Measurements from ENCODE around the gene CASQ2.

Gene CASQ2

DNA sequence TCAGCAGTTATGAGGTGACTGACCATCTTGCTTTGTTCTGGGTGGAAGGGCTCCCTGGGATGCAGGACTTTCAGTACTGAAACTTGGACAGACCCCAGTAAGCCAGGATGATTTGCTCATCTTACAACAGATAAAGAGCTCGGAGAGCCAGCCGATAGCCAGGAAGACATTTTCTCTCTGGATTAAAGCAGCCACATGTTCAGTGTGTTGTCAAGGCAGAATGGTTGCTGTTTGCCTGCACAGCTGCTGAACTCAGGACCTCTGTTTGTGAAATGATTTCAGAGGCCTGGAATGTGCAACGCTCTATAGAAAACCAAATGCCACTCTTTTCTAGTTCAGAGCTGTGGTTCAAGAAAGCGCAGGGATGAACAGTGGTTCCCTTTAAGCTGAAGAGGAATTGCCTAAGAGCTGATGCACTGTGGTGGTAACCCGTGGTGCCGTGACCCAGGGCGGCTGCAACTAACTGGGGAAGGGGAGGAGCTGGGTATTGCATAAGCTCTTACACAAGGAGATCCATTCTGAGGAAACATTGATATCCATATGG lies 40.7 kb downstream of the CASQ2 start:
- no peak for DNase-seq (ENCODE audit: low spot score)

DNA sequence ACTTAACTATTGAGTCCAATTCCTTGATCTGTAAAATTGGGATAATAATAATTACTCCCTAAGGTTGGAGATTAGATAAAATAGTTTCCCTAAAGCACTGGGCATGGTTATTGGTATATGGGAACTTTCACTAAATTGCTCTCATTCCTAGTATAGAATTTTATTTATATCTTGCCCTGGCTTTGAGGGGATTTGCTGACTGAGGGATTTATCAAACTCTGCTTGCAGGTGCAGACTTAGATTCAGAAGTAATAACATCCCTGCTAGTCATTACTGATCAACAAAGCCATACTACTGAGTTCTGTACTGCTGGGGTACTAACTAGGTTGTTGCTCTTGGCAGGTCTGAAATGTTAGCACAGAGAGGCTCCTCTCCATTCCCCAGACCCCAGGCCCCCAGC lies 41.9 kb downstream of the CASQ2 start:
- DNase-seq (ENCODE audit: low spot score), result no peak

DNA sequence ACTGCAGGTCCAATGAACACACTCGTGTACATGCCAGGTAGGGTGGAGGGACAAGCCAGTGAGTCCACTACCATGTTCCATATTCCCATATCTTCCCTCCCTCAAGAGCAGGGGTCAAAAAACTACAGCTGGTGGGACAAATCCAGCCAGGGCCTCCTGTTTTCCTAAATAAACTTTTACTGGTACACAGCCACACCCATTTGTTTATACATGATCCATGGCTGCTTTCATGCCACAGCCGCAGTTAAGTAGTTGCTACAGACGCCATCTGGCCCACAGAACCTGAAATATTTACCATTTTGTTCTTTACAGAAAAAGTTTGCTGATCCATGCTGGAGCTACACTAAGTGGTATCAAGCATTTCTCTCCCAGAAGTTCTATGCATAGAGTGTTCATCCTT lies 42.4 kb downstream of the CASQ2 start:
- no peak for DNase-seq (ENCODE audit: low spot score)

DNA sequence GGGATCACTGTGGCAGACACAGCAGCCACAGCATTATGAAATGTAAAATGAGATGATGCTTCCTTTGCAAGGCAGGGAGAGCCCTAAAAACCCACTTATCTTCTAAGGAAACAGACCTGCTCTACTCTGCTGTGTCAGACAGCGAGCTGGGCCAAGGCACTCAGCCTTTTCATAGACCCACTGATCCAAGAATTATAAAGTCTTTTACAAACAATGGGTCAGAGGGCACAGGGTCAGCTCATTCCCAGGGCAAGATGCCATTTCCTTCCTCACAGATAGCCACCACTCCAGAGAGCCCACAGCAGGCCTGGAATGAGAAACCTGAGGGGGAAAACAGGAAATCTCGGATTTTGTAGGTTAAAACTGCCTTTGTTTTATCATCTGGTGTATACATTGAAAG lies 42.9 kb downstream of the CASQ2 start:
- no peak for DNase-seq (ENCODE audit: low spot score)

DNA sequence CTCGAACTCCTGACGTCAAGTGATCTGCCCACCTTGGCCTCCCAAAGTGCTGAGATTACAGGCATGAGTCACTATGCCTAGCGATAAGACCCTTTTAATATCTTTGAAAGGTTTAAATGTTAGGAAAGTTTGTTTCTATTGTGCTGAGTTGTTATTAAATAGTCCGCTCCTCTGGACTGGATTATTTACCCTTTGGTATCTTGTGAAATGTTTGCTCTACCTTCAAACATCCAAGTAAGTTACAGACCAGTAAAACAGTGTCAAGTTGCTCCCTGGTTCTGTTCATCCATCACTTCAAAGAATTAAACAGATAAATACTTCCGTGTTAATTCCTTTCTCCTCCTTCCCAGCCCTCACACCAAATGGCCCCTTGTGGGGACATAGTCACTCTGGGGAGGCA lies 44.8 kb downstream of the CASQ2 start:
- no peak for DNase-seq (ENCODE audit: low spot score)

DNA sequence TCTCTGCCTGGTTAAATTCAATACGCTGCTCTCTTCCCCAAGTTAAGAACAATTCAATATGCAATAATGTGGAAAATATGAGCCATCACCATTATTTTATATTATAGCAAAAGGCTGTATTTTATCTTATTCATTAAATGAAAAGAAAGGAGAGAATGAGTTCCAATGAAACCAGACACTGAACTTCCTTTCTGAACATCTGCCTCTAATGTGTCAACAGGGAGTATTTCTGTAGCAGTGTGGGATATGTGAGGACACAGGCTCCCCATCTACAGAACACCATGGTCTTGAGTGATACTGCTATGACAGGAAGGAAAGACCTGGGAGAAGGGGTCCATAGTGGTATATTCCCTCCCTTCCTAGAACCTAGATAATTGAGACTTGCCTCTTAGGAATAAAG lies 46.3 kb downstream of the CASQ2 start:
- DNase-seq (ENCODE audit: low spot score), result no peak

DNA sequence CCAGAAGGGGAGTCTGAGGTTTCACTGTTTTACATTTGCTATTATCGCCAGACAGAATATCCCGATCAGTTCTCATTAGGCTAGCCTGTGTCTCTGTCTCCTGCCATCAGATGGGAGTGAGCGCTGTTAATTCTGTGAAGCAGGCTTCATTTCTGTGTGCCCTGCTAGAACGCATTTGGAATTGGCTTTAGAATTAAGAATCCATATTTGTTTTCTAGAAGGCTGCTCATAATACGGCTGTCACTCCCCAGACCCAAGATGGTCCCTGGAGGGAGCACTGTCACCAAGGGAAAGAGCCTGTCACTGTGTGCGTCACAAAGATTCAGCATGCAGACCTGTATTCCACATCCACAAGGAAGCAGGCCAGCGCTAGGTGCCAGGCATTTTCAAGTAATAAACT lies 49.2 kb downstream of the CASQ2 start:
- no peak for DNase-seq (ENCODE audit: low spot score)

DNA sequence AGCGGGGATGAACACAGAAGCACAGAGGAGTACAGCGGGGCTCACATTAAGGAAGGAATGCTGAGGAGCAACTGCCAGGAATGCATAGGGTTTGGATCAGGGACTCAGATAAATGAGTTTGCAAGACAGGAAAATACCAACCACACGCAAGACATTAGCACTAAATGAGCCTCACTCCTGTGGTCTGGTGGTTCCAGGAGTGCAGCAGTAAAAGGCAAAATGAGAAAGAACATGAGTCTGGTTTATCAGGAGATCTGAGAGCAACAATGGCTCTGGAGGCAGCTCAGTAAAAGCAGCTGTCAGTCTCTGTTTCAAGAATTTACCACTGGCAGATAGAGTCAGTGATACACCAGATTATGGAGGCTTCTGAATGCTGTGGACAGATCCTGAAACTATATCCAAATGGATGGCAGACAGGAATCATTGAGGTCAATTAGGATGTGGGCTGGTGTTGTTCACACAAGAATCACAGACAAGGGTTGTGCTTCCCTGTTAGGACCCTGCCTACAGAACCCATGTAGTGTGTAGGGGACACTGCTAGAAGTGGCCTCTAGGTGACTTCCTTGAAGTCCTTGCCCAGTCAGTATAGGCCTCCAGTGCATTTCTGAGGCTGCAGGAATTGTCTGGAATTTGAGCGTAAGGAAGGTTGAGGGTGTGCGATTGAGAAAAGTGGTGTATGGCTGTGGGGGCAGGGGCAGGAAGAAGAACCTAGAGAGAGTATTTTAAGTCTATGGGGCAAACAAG lies 50.3 kb downstream of the CASQ2 start:
- no peak for DNase-seq (ENCODE audit: low spot score)

DNA sequence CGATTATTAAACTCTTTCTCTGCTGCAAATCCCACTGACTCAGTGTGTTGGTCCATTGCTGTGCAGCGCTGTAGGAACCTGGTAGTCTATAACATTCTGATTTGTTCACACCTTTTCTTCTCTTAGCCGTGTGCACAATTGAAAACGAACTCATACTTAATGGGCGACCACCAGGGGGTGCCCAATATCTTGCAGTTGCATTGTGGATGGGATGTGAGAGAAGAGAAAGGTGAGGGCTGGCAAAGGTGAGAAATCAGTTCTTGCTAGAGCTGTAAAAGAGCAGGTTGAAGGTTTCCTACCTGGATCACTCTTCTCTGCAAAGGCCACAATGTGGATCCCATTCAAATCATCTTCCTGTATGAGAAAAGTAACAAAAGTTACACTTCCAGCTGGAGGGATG lies 51.0 kb downstream of the CASQ2 start:
- no peak for DNase-seq (ENCODE audit: low spot score)

DNA sequence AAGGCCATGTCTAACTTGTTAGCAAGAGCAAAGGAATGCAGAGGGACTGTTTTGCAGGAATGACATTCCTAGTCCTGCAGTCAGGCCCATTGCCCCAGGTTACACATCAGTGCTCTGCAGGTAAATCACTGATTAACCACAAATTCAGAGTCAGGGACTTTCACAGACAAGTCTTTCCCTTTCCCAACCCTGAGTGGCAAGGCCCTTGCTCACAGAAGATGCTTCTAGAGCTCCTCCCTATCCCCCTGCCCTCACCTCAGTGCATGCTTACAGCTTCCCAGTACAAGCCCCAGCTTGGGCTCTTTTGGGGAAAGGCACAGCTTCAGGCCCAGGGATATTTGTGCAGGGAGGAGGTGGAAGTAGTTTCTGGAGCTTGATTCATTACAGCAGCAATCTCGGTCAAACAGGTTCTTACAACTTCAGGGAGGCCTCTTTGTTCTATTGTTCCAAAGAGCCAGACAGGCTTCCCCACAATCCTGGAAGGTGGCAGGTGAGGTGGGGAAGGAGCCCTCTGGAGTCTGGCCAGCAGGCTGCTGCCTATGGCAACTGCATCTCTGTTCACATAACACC lies 53.9 kb downstream of the CASQ2 start:
- DNase-seq (ENCODE audit: low spot score), result no peak

DNA sequence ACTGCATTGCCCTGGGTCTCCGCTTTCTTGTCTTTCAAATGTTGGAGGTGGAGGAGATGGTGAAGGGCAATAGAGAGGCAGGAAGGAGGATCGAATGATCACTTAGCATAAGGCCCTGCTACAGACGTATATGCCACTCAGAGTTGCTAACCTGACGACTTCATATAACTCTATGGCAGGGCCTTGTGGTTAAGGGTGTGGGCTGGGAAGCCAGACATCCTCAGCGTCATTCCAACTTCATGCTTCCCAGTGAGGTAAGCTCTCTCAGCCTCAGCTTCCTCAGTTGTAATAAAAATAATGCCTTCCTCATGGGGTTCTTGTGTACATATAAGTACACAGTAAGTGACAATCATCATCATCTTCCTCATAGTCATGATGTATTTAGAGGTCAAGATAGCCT lies 54.6 kb downstream of the CASQ2 start:
- no peak for DNase-seq (ENCODE audit: low spot score)

DNA sequence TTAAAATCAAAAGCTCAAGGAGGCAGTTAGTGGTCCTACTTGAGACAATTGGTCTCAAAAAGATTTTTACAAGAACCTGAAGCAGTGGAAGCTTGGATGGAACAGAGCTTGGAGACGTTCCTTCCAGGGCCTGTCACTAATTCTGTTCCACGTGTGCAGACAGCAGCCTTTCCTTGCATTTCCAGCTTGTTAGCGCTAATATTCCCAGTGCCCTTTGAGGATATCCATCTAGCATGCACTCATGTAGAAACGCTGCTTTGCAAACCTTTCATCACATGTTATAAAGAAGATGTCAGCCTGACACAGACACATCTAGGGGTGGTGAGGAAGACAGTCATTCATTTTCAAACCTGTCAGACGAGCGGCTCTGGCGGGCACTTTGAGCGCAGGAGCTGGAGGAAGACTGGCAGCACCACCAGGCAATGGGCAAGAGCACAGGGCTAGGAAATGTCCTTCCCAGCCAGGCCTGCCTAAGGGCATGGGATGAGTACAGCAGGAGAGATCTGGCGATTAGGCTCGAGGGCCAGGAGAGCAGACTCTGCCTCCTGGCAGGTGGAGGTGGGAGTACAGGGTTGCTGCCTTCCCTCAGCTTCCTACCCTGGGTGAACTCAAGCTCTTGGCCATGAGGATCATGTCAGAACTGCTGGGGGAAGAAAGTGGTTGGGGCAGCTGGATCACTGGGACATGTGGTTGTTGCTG lies 55.5 kb downstream of the CASQ2 start:
- DNase-seq (ENCODE audit: low spot score), result no peak

DNA sequence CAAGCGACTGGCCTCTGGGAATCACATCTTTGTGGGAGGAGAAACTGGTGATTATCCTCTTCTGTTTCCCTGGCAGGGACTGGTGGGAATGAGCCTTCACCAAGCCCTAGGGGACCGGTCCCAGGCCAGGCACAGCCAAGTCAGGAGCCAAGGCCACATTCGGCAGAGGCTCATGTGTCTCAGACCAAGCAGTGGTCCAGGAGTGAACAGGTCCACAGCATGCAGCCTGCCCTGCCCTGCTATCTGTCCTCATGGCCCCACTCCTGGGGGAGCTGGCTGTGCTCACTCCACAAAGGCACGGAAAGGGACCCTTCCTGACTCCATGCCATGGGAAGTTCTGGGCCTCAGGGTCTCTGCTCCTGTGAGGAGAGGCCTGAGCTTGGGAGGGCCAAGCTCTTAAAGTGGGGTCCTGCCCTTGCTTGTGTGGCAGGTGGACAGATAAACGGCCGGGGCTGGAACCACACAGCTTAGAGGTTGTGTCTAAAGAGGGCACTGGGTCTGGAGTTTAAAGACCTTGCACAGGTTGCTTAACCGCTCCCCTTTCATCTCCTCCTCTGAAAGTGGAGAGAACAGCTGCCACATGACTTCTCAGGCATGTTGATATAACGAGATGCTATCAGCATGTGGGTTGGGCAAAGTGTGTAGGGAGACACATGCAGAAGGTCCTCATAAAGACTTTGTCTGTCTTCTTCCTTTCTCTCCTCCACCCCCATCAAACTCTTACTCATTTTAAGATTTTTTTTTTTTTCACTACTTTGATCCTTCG lies 57.5 kb downstream of the CASQ2 start:
- no peak for DNase-seq (ENCODE audit: low spot score)

DNA sequence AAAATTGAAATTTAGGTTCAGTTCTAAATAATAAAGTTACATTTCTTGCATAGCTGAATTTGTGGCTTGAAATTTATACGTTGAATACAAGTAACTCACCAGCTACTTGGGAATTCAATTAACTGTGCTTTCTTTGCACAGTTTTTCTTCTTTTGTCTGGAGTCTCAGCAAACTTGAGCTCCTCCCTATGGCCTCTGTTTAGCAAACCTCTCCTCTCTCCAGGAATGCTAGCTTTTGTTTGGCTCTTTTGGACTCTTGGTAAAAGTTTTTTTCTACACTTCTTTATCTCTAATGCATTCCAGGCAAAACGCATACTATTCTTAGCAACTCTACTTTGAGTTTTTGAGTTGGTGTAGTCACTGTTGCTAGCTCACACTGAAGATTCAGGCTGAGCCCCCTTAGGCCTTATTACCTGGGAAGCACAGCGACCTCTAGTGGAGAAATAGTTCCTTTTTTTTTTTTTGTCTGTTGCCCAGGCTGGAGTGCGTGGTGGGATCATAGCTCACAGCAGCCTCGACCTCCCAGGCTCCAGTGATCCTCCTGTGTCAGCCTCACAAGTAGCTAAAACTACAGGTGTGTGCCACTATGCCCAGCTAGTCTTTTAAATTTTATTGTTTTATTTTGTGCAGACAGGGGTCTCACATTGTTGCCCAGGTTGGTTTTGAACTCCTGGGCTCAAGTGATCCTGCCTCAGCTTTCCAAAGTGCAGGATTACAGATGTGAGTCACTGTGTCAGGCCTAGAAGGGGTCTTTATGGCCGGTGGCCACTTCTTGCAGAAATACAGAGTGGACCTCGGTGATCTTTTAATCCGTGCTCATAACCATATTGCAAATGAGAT lies 61.7 kb downstream of the CASQ2 start:
- DNase-seq (ENCODE audit: low spot score), result no peak

DNA sequence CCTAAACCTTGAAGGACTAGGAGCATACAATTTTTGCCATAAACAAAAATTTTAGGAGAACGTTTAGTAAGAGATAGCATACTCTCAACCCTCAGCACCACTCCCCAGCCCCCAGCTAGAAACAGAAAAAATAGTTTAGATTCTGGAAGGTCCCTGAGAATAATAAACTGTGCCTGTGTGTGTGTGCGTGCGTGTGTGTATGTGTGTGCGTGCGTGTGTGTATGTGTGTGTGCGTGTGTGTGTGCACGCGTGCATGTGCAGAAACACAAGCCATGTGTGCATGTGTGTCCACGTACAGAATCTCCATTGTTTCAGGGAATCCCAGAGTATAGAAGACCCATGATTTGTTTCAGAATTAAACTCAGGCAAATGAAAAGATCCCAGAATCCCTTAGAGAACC lies 62.6 kb downstream of the CASQ2 start:
- no peak for DNase-seq (ENCODE audit: low spot score)

DNA sequence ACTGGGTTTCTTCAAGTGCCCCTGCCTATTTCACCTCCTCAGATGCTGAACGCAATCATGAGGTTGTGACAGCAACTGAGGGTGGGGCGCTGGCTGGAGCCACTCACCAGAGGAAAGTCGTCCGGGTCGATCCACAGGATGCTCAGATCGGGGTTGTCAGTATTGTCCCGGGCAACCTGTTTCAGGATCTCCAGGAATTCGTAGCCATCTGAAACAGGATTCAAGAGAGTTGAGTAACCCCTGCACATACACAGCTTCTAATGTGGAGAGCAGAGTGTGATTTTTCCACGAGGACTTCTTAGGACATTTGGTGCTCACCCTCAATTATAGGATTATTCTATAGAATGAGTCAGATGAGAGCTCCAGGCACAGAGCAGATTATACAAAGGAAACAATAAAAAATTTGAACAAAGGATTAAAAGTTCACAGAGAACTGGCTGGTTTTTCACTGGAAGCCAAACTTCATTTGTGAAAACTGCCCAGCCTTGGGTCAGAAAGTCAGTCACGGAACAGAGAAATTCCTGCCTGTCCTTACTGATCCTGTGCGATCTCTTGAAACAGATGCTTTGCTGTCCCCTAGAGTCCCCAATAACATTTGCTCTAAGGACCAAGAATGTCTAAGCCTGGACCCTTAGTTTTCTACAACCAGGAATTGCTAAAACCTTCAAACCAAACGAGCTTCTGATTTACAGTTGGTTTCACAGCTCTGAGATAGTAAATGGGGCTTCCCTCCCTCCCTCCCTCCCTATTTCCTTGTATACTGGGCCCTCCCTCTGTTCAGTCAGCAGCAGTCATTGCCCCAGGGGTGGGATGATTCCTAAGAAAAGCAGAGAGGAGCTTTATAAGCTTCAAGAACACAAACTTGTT lies 63.2 kb downstream of the CASQ2 start:
- DNase-seq (ENCODE audit: low spot score), result no peak

DNA sequence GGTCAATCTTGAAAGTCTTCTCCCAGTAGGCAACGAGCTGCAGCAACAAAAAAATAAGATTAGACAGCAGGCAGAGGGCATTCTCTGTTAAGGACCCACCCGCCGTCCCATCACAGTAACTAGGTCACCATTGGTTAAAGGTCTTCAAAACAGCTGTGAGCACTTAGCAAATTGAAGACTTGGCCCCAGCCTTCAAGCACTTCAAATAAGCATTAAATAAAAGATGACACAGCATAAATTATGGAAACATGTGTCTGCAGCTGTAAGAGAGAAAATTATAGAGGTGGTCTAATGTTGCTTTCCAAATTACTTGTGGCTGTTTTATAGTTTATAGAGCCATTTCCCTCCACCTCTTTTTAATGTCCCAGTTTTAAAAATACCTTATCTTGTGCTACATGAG lies 65.6 kb downstream of the CASQ2 start:
- DNase-seq (ENCODE audit: low spot score), result no peak

DNA sequence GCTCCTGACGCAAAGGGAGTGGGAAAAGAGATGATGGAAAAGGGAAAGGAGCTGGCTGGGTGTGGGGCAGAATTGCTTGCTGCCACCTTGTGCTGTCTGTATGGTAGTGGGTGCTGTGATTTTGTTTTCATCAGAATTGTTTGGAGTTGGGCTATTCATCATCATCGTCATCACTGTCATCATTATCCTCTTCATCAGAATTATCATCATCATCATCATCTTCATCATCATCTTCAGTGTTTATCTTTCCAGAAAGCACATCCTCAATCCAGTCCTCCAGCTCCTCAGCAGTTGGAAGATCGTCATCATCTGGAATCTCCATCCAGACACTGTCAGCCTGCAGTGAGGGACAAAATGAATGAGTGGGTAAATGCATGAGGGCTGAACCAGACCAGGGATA lies 67.4 kb downstream of the CASQ2 start:
- DNase-seq (ENCODE audit: low spot score), result no peak

DNA sequence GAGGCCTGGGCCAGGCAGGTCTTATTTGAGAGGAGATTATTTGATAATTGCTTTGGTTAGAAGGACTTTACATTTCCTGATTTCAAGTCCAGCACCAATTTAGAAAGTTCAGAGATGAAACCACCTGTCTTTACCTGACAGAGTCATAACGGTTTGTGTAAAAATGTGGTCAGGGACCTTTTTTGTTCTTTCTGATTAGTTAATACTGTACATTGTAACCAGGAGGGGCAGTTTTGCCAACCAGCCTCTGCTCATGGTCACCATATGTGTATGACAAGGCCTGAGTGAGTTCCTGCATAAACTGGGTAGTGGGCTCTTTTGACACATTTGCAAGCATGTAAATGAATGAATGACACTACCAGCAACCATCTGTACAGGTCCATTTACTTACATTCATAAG lies 70.9 kb downstream of the CASQ2 start:
- no peak for DNase-seq (ENCODE audit: low spot score)

DNA sequence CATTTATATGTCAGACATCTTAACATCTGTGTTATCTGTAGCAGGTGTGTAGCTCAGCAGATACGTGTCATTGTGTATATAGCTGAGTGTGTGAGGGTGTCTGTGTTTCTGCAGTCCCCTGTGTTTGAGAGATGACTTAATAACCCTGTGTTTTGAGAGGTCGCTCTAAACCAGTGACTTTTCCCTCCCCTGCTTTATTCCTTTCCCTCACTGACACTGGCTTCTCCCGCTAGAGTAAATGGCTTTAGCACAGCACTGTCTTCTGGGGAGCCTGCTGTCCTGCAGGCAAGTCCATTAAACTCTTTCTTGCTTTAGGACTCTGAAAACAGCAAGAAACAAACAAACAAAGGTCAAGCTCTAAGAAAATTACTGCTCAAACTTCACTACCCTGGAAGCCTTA lies 73.7 kb downstream of the CASQ2 start:
- DNase-seq (ENCODE audit: low spot score), result no peak

DNA sequence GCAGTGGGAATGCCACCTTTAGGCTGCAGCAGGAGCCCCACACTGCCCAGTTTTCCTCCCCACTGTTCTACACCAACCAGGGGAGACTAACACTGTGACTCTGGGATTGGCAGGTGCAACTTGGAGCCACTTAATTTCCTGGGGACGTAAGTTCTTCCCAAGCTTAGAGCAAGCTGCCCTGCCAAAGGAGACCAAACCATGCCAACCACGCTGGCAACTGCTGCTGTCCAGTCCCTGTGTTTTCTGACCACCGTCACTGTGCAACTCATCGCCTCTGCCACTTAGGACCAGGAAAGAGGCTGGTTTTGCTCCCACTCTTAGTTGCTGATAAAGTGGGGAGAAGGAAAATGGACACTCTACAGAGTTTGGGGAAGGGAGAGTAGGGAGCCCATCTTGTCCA lies 76.3 kb downstream of the CASQ2 start:
- no peak for DNase-seq (ENCODE audit: low spot score)
